A549 treated with CpdA at 1 μM for 4 hours (cell line): ENCODE data around the gene AK8. TPM values are rescaled to one million over a fixed set of nuclear protein-coding genes. Genes with fewer than 3 reads are reported as not detected.

Experiments
- total RNA-seq: library from RNA; stranded (reverse); fragments of 200-300 nt; extraction: Qiagen RNA extraction; gene quantifications from 5 replicates; pipeline ENCODE4 v1.2.3, GENCODE V29; 2022; ENCODE audit warnings: low read depth

Gene AK8, protein sequence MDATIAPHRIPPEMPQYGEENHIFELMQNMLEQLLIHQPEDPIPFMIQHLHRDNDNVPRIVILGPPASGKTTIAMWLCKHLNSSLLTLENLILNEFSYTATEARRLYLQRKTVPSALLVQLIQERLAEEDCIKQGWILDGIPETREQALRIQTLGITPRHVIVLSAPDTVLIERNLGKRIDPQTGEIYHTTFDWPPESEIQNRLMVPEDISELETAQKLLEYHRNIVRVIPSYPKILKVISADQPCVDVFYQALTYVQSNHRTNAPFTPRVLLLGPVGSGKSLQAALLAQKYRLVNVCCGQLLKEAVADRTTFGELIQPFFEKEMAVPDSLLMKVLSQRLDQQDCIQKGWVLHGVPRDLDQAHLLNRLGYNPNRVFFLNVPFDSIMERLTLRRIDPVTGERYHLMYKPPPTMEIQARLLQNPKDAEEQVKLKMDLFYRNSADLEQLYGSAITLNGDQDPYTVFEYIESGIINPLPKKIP
- total RNA-seq = 0.84 to 1.4 TPM (median 1.2 TPM) in 5 replicates

DNA sequence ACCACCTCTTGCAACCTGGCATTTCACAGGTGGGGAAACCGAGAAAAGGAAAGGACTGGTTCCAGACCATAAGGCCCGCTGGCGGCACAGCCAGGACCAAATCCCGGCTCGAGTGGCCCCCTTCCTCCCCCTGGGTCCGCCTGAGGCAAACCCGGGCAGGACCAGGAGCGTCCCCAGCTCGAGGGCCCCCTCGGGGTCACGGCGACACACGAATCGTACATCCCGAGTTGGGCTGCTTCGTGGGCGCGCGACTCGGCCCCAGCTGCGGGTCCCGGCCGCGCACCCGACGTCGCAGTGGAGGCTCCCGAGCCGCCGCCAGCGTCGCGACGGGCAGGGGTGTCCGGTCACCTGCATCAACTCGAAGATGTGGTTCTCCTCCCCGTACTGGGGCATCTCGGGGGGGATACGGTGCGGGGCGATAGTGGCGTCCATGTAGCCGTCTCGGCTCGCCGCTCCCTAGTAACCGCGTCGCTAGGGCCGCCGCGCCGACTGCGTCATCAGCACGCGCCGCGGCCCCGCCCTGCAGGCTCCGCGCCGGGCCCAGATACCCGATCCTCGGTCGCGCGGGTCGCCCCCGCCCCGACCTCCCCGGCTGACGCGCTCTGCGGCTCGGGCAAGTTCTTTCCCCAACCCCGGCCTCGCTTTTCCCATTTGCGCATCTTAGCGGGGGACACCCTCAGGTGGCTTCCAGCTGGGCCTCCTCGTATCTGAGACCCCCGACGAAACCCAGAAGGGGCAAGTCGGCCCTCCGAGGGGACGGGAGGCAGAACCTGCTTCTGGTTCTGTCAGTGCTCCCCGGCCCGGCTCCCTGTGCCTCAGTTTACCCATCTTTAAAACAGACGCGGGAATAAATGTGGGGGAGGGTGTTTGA is at the start of gene AK8:
TSS of gene AK8 (minus strand) at position 461 of the 871 bp plus-strand sequence. CDS start at position 432, 29 bp downstream.

GRCh38 chr9:132878695-132879456 is 792 bp upstream of the AK8 start, which contains the start of gene SPACA9:
Gene SPACA9 (plus strand): TSS chr9:132878898. CDS start chr9:132883948, 5,050 bp downstream.

Other genes starting within 250 kb of the AK8 start
- 27.0 to 32.2 TPM (median 28.1 TPM) in 5 replicates for gene DDX31, start 208.3 kb downstream of the AK8 start, total RNA-seq
- gene GTF3C4, start 207.8 kb downstream of the AK8 start, total RNA-seq = 18.5 to 20.8 TPM (median 19.3 TPM) in 5 replicates
- 2.9 to 5.4 TPM (median 4.6 TPM) in 5 replicates for gene SPACA9, start 614 bp upstream of the AK8 start, total RNA-seq
- gene TSC1, start 66.3 kb upstream of the AK8 start, total RNA-seq = 16.0 to 20.9 TPM (median 16.2 TPM) in 5 replicates
- gene GFI1B, start 100.4 kb upstream of the AK8 start, total RNA-seq = 0.07 TPM in 1 of 5 replicates, not detected in the others
- gene GTF3C5, start 152.7 kb upstream of the AK8 start, total RNA-seq = 61.6 to 72.0 TPM (median 70.8 TPM) in 5 replicates
- 0.26 to 0.86 TPM (median 0.66 TPM) in 5 replicates for gene CEL, start 183.7 kb upstream of the AK8 start, total RNA-seq
- 21.0 to 27.1 TPM (median 24.4 TPM) in 5 replicates for gene RALGDS, start 243.0 kb upstream of the AK8 start, total RNA-seq